Loucy (cell line): Measurements from ENCODE around the gene APOBEC4.

Source experiments
- H2AFZ ChIP-seq: fragments of 200-600 bp; sonication (generic); 2 replicates; pipeline ENCODE4 v1.6.0; 2016; ENCODE audit warnings: antibody characterized with exemption, mild to moderate bottlenecking, low read length, moderate library complexity
- H3F3A ChIP-seq: fragments of 200-600 bp; 2 replicates; pipeline ENCODE4 v1.6.0; 2016; ENCODE audit warnings: antibody characterized with exemption, low read depth, mild to moderate bottlenecking
- H3K27me3 ChIP-seq: fragments of 200-600 bp; sonication (generic); 2 replicates; pipeline ENCODE4 v1.6.1; 2014; ENCODE audit warnings: low read length, mild to moderate bottlenecking; ENCODE audit not compliant: insufficient read depth, poor library complexity, severe bottlenecking
- H3K36me3 ChIP-seq: fragments of 200-600 bp; sonication (generic); 2 replicates; pipeline ENCODE4 v1.6.1; 2016; ENCODE audit warnings: low read length; ENCODE audit not compliant: insufficient read depth
- H3K4me1 ChIP-seq: fragments of 200-600 bp; sonication (generic); 2 replicates; pipeline ENCODE4 v1.5.1; 2014; ENCODE audit warnings: low read length, mild to moderate bottlenecking; ENCODE audit not compliant: insufficient read depth, poor library complexity, severe bottlenecking
- H3K4me2 ChIP-seq: fragments of 200-600 bp; sonication (generic); 2 replicates; pipeline ENCODE4 v1.6.0; 2014; ENCODE audit warnings: antibody characterized with exemption, low read length, low read depth, mild to moderate bottlenecking; ENCODE audit not compliant: poor library complexity, severe bottlenecking
- H3K4me3 ChIP-seq: fragments of 200-600 bp; sonication (generic); 2 replicates; pipeline ENCODE4 v1.5.1; 2014; ENCODE audit warnings: low read length, mild to moderate bottlenecking, mixed read lengths; ENCODE audit not compliant: poor library complexity, severe bottlenecking
- H3K79me2 ChIP-seq: fragments of 200-600 bp; sonication (generic); 2 replicates; pipeline ENCODE4 v1.6.1; 2014; ENCODE audit warnings: low read length; ENCODE audit not compliant: insufficient read depth
- H3K9ac ChIP-seq: fragments of 200-600 bp; sonication (generic); 2 replicates; pipeline ENCODE4 v1.6.0; 2014; ENCODE audit warnings: mild to moderate bottlenecking, low read depth, low read length, moderate library complexity; ENCODE audit not compliant: poor library complexity, severe bottlenecking
- H3K9me2 ChIP-seq: fragments of 200-600 bp; sonication (generic); replicated peaks from 2 replicates; pipeline ENCODE4 v1.6.1; 2016; ENCODE audit warnings: low read depth, low read length, mixed read lengths
- H3K9me3 ChIP-seq: fragments of 200-600 bp; sonication (generic); 2 replicates; pipeline ENCODE4 v1.6.1; 2014; ENCODE audit warnings: mild to moderate bottlenecking, antibody characterized with exemption, low read length, low read depth; ENCODE audit not compliant: insufficient read depth
- H4K20me1 ChIP-seq: fragments of 200-600 bp; sonication (generic); 2 replicates; pipeline ENCODE4 v1.6.0; 2014; ENCODE audit warnings: antibody characterized with exemption, low read length, mild to moderate bottlenecking; ENCODE audit not compliant: insufficient read depth, poor library complexity, severe bottlenecking
- CTCF ChIP-seq: fragments of 200-600 bp; sonication (generic); conservative IDR thresholded peaks from 2 replicates; pipeline ENCODE4 v1.5.1; 2014; ENCODE audit warnings: mild to moderate bottlenecking, antibody characterized with exemption, low read length
- EZH2phosphoT487 ChIP-seq: fragments of 200-600 bp; IDR thresholded peaks from 2 replicates; pipeline ENCODE4 v1.6.1; 2018; ENCODE audit warnings: antibody characterized with exemption, mild to moderate bottlenecking, moderate library complexity, borderline replicate concordance

The APOBEC4 gene

DNA sequence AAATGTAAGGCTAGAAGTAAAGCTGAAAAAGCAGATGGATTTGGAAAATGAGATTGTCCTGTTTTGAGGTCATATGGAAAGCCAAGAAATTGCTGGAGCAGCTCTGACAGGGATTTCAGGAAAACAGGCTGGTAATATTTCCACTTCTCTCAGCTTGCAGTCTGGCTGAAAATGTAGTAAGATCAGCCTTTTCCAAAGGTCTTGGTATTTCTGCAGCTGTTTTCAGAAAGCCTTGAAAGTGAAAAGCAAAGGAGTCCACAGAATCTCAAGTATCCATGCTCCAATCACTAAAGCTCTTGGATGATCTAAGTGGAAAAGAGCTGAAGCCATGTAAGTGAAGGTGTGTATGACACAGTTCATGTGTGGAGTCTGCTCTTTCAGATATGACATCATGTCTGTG is 41.6 kb upstream of the APOBEC4 start:
- Histone ChIP-seq H3K4me1 (peaks cover 18% of the 10 kb centered on the region), H3K79me2 (no peaks in the 10 kb centered on the region), H2AFZ (no peak overlapping the region), H3K9me2 (no peaks in the 10 kb centered on the region), H3K27me3 (no peaks in the 10 kb centered on the region), H3K36me3 (no peaks in the 10 kb centered on the region), H3F3A (no peaks in the 10 kb centered on the region), H3K9ac (no peak overlapping the region), H4K20me1 (no peaks in the 10 kb centered on the region), H3K4me3 (no peak overlapping the region), H3K4me2 (no peak overlapping the region), H3K9me3 (no peaks in the 10 kb centered on the region)
- TF ChIP-seq CTCF: no peak
- no peak for TF ChIP-seq EZH2phosphoT487

- Histone ChIP-seq H3K36me3 (no peaks in the 10 kb centered on the region), H3K79me2 (no peaks in the 10 kb centered on the region), H3K9ac (no peak overlapping the region), H3K9me3 (no peaks in the 10 kb centered on the region), H3K4me1 (peaks cover 18% of the 10 kb centered on the region), H3K9me2 (no peaks in the 10 kb centered on the region), H4K20me1 (no peaks in the 10 kb centered on the region), H3K4me2 (no peak overlapping the region), H3K27me3 (no peaks in the 10 kb centered on the region), H3F3A (no peaks in the 10 kb centered on the region), H2AFZ (peak overlapping the region; percentile 18; the same call in 1 of the 2 replicates), H3K4me3 (no peak overlapping the region)
- TF ChIP-seq EZH2phosphoT487: no peak
- no peak for TF ChIP-seq CTCF
These were observed 41.0 kb upstream of the APOBEC4 start for GRCh38 chr1:183694066-183694465.

DNA sequence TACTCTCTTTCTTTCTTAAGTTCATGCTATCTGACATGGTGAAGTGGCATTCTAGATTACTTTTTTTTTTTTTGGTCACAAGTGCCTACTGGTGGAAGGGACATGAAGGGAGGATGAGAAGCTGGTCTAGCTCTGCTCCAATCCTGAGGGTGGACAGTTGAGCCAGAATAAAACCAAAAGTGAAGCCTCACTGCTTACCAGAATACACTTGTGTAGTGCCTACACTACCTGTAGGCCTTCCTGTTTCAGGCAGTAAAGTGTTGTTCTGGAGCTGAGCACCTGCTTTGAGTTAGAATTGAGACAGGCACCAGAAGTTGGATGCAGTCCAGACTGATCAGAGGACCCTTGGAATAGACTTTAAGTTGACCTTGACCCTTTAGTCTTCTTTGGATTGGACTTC is 40.4 kb upstream of the APOBEC4 start:
- no peak for TF ChIP-seq EZH2phosphoT487
- no peak for TF ChIP-seq CTCF
- Histone ChIP-seq H3K27me3 (no peaks in the 10 kb centered on the region), H3K79me2 (no peaks in the 10 kb centered on the region), H4K20me1 (no peaks in the 10 kb centered on the region), H2AFZ (peak overlapping the region; percentile 18), H3F3A (no peaks in the 10 kb centered on the region), H3K4me2 (no peak overlapping the region), H3K4me1 (peaks cover 14% of the 10 kb centered on the region), H3K9me2 (no peaks in the 10 kb centered on the region), H3K9me3 (no peaks in the 10 kb centered on the region), H3K36me3 (no peaks in the 10 kb centered on the region), H3K4me3 (no peak overlapping the region), H3K9ac (no peak overlapping the region)
